Measurements from ENCODE around the gene CMTM3. TPM values are rescaled to one million over a fixed set of nuclear protein-coding genes. Genes with fewer than 3 reads are reported as not detected.

The CMTM3 gene
- total and polyA plus RNA-seq, 4 donors: 1.6 to 12.2 (median 4.6) TPM

GRCh38 chr16:66592814-66593213, 11.7 kb upstream of the CMTM3 start:
- Histone ChIP-seq H3K27ac (ENCODE audit: low read depth in 1 of 2, low read length in 2 of 2) (no peak overlapping the region), H3K36me3 (ENCODE audit: control insufficient read depth in 4 of 4, insufficient read depth in 3 of 4, low read depth in 1 of 4, low read length in 3 of 4) (no peaks in the 10 kb centered on the region), H3K27me3 (ENCODE audit: control insufficient read depth in 4 of 4, insufficient read depth in 4 of 4, low read length in 3 of 4) (no peaks in the 10 kb centered on the region), H3K9ac (ENCODE audit: low read depth in 1 of 2, low read length in 2 of 2) (no peak overlapping the region), H3K9me3 (ENCODE audit: control insufficient read depth in 4 of 4, low read length in 3 of 4) (no peaks in the 10 kb centered on the region), H3K4me1 (ENCODE audit: control insufficient read depth in 4 of 4, insufficient read depth in 4 of 4, low read length in 3 of 4) (no peaks in the 10 kb centered on the region), H3K4me3 (ENCODE audit: low read depth in 1 of 3, low read length in 3 of 3) (no peak overlapping the region)
- WGBS: 100% methylated on average over 3 of the region's 3 CpGs
- DNase-seq (ENCODE audit: low spot score): no peak
- no peak for TF ChIP-seq EGR1 (IDR thresholded peaks at IDR 0.05; ENCODE audit: low read depth in 2 of 2)
- TF ChIP-seq REST (IDR thresholded peaks at IDR 0.05): no peak
- no peak for TF ChIP-seq RXRA (IDR thresholded peaks at IDR 0.05)
- no peak for TF ChIP-seq RAD21 (IDR thresholded peaks at IDR 0.05)
- no peak for TF ChIP-seq HNF4G (IDR thresholded peaks at IDR 0.05)
- TF ChIP-seq CTCF (IDR thresholded peaks at IDR 0.05; ENCODE audit: low read depth, low read length, missing input control): no peak
- no peak for TF ChIP-seq GABPA (IDR thresholded peaks at IDR 0.05 in 1 of 2, conservative IDR thresholded peaks at IDR 0.05 in 1 of 2)
- TF ChIP-seq FOXA2 (IDR thresholded peaks at IDR 0.05): no peak
- TF ChIP-seq ZBTB33 (IDR thresholded peaks at IDR 0.05): no peak

GRCh38 chr16:66594739-66595138, 9.8 kb upstream of the CMTM3 start:
- 79% methylated on average over 7 of the region's 7 CpGs for WGBS
- Histone ChIP-seq H3K9ac (ENCODE audit: low read depth in 1 of 2, low read length in 2 of 2) (no peak overlapping the region), H3K9me3 (ENCODE audit: control insufficient read depth in 4 of 4, low read length in 3 of 4) (no peaks in the 10 kb centered on the region), H3K4me3 (ENCODE audit: low read depth in 1 of 3, low read length in 3 of 3) (no peak overlapping the region), H3K36me3 (ENCODE audit: control insufficient read depth in 4 of 4, insufficient read depth in 3 of 4, low read depth in 1 of 4, low read length in 3 of 4) (no peaks in the 10 kb centered on the region), H3K27ac (ENCODE audit: low read depth in 1 of 2, low read length in 2 of 2) (no peak overlapping the region), H3K4me1 (ENCODE audit: control insufficient read depth in 4 of 4, insufficient read depth in 4 of 4, low read length in 3 of 4) (no peaks in the 10 kb centered on the region), H3K27me3 (ENCODE audit: control insufficient read depth in 4 of 4, insufficient read depth in 4 of 4, low read length in 3 of 4) (no peaks in the 10 kb centered on the region)
- DNase-seq (ENCODE audit: low spot score): no peak
- TF ChIP-seq NR2F2 (IDR thresholded peaks at IDR 0.05): no peak
- no peak for TF ChIP-seq MAX (IDR thresholded peaks at IDR 0.05)
- TF ChIP-seq ZBTB33 (IDR thresholded peaks at IDR 0.05): no peak
- TF ChIP-seq CTCF (IDR thresholded peaks at IDR 0.05; ENCODE audit: low read depth, low read length, missing input control): no peak
- TF ChIP-seq HNF4A (conservative IDR thresholded peaks at IDR 0.05): no peak
- TF ChIP-seq EGR1 (IDR thresholded peaks at IDR 0.05; ENCODE audit: low read depth in 2 of 2): no peak
- no peak for TF ChIP-seq HNF4G (IDR thresholded peaks at IDR 0.05)
- no peak for TF ChIP-seq RAD21 (IDR thresholded peaks at IDR 0.05)
- TF ChIP-seq REST (IDR thresholded peaks at IDR 0.05): no peak
- no peak for TF ChIP-seq SP1 (IDR thresholded peaks at IDR 0.05)
- TF ChIP-seq FOXA2 (IDR thresholded peaks at IDR 0.05): no peak
- TF ChIP-seq TAF1 (conservative IDR thresholded peaks at IDR 0.05): no peak
- TF ChIP-seq JUND (IDR thresholded peaks at IDR 0.05): no peak
- no peak for TF ChIP-seq GABPA (IDR thresholded peaks at IDR 0.05 in 1 of 2, conservative IDR thresholded peaks at IDR 0.05 in 1 of 2)
- no peak for TF ChIP-seq RXRA (IDR thresholded peaks at IDR 0.05)

Measured in liver (tissue), 9 donors.